H1 (cell line): ENCODE results near the gene KDM8. TPM values are rescaled to one million over a fixed set of nuclear protein-coding genes. Genes with fewer than 3 reads are reported as not detected.

Experiments
- CTCF ChIA-PET: fragments of 300-600 bp; sonication (Branson Sonifier 250); formaldehyde crosslinking; loops from one replicate; lab custom pipeline; 2021; ENCODE audit not compliant: partially characterized antibody; lab: Charles Lee
- POLR2A ChIA-PET: fragments of 300-600 bp; sonication (Branson Sonifier 250); formaldehyde crosslinking; loops from one replicate; lab custom pipeline; 2021; ENCODE audit warnings: inconsistent platforms; ENCODE audit not compliant: partially characterized antibody; lab: Charles Lee
- DNase-seq, 2 experiments: peaks; one replicate each; pipeline versions ENCODE4 v3.0.0 to v3.0.0-alpha.2; 2010 to 2022; ENCODE audit warnings: low spot score in 2 of 2, low read depth in 1 of 2, mixed read lengths in 1 of 2
- FAIRE-seq: peaks from 2 replicates; lab custom pipeline; 2011; peaks lifted over from hg19 to GRCh38; lab: Jason Lieb, UNC
- H2AFZ ChIP-seq: 2 replicates; pipeline ENCODE4 v1.8.1; 2012; ENCODE audit warnings: low read length, inconsistent platforms
- H2AK5ac ChIP-seq: 2 replicates; pipeline ENCODE4 v1.6.1; 2013; ENCODE audit warnings: low read depth, low read length
- H2BK120ac ChIP-seq: replicated peaks from 2 replicates; pipeline ENCODE3; 2013; ENCODE audit warnings: low read depth, low read length, inconsistent platforms
- H2BK12ac ChIP-seq: 2 replicates; pipeline ENCODE4 v1.6.1; 2013; ENCODE audit warnings: low read depth, low read length
- H2BK15ac ChIP-seq: 2 replicates; pipeline ENCODE4 v1.6.1; 2013; ENCODE audit warnings: low read length
- H2BK20ac ChIP-seq: 2 replicates; pipeline ENCODE4 v1.6.1; 2013; ENCODE audit warnings: low read length
- H2BK5ac ChIP-seq: 2 replicates; pipeline ENCODE4 v1.6.1; 2013; ENCODE audit warnings: low read depth, low read length
- H3K14ac ChIP-seq: 2 replicates; pipeline ENCODE4 v1.6.1; 2013; ENCODE audit warnings: inconsistent platforms; ENCODE audit not compliant: insufficient read length
- H3K18ac ChIP-seq: 2 replicates; pipeline ENCODE4 v1.6.1; 2013; ENCODE audit warnings: low read length; ENCODE audit errors: extremely low read depth
- H3K23ac ChIP-seq: 2 replicates; pipeline ENCODE4 v1.6.1; 2013; ENCODE audit warnings: inconsistent platforms; ENCODE audit not compliant: insufficient read length
- H3K23me2 ChIP-seq: 2 replicates; pipeline ENCODE4 v1.6.1; 2013; ENCODE audit warnings: low read depth, low read length
- H3K27ac ChIP-seq: 2 replicates; pipeline ENCODE4 v1.6.1; 2011; ENCODE audit warnings: low read depth, low read length, inconsistent platforms
- H3K27me3 ChIP-seq, 4 experiments: replicated peaks in 1 of 4; 1 replicate in 1 of 4; 2 replicates in 3 of 4; pipeline versions ENCODE4 v1.6.1 to v1.8.1; 2011 to 2013; ENCODE audit warnings: low read length in 3 of 4, mild to moderate bottlenecking in 3 of 4, inconsistent platforms in 2 of 4, mixed read lengths in 2 of 4, moderate library complexity in 1 of 4; ENCODE audit not compliant: control insufficient read depth in 3 of 4, insufficient read depth in 3 of 4; ENCODE audit errors: extremely low read depth in 1 of 4
- H3K36me3 ChIP-seq, 4 experiments: 2 replicates each; pipeline versions ENCODE4 v1.6.1 to v1.8.1; 2011 to 2013; ENCODE audit warnings: mild to moderate bottlenecking in 4 of 4, low read length in 3 of 4, moderate library complexity in 2 of 4, control low read depth in 1 of 4, inconsistent platforms in 1 of 4; ENCODE audit not compliant: insufficient read depth in 4 of 4, control insufficient read depth in 2 of 4
- H3K4ac ChIP-seq: replicated peaks from 2 replicates; pipeline ENCODE3; 2013; ENCODE audit warnings: low read length, low read depth, mixed read lengths, inconsistent platforms; ENCODE audit not compliant: insufficient read length
- H3K4me1 ChIP-seq, 4 experiments: replicated peaks in 1 of 4; 1 replicate in 1 of 4; 2 replicates in 3 of 4; pipeline versions ENCODE4 v1.6.1 to v1.8.1; 2011 to 2013; ENCODE audit warnings: low read length in 3 of 4, inconsistent platforms in 2 of 4, mixed read lengths in 1 of 4; ENCODE audit not compliant: insufficient read depth in 4 of 4, control insufficient read depth in 3 of 4
- H3K4me2 ChIP-seq, 2 experiments: 2 replicates each; pipeline versions ENCODE4 v1.6.1 to v1.8.1; 2011 to 2013; ENCODE audit warnings: low read depth in 2 of 2, low read length in 2 of 2, control low read depth in 1 of 2, inconsistent platforms in 1 of 2, mild to moderate bottlenecking in 1 of 2; ENCODE audit not compliant: insufficient read depth in 1 of 2
- H3K4me3 ChIP-seq, 4 experiments: fragments of 200-600, 300-600 bp in 1 of 4; sonication (generic), shearing (Covaris generic), sonication (Bioruptor Twin) in 1 of 4; 2 replicates each; pipeline versions ENCODE4 v1.5.1 to v1.8.1; 2011 to 2016; ENCODE audit warnings: low read length in 4 of 4, low read depth in 3 of 4, control low read depth in 2 of 4, inconsistent platforms in 2 of 4, mild to moderate bottlenecking in 2 of 4, mixed read lengths in 1 of 4, moderate library complexity in 1 of 4; ENCODE audit not compliant: insufficient read depth in 2 of 4; ENCODE audit errors: extremely low read depth in 1 of 4
- H3K56ac ChIP-seq: replicated peaks from 2 replicates; pipeline ENCODE3; 2013; ENCODE audit warnings: low read depth, mild to moderate bottlenecking, mixed read lengths, low read length, inconsistent platforms; ENCODE audit not compliant: insufficient read length
- H3K79me1 ChIP-seq: 2 replicates; pipeline ENCODE4 v1.6.1; 2013; ENCODE audit warnings: low read depth, low read length, control low read depth
- H3K79me2 ChIP-seq, 2 experiments: 2 replicates each; pipeline versions ENCODE4 v1.6.1 to v1.8.1; 2012 to 2013; ENCODE audit warnings: low read length in 2 of 2, mild to moderate bottlenecking in 2 of 2, inconsistent platforms in 1 of 2; ENCODE audit not compliant: insufficient read depth in 2 of 2, control insufficient read depth in 1 of 2
- H3K9ac ChIP-seq, 4 experiments: replicated peaks in 1 of 4; 1 replicate in 1 of 4; 2 replicates in 3 of 4; pipeline versions ENCODE4 v1.6.1 to v1.8.1; 2011 to 2013; ENCODE audit warnings: low read depth in 3 of 4, low read length in 3 of 4, control low read depth in 2 of 4, mild to moderate bottlenecking in 2 of 4, moderate library complexity in 2 of 4, inconsistent platforms in 1 of 4; ENCODE audit errors: extremely low read depth in 1 of 4
- H3K9me3 ChIP-seq, 2 experiments: 2 replicates each; pipeline versions ENCODE4 v1.6.1 to v1.8.1; 2012 to 2013; ENCODE audit warnings: mild to moderate bottlenecking in 2 of 2, moderate library complexity in 2 of 2, control low read depth in 1 of 2, inconsistent platforms in 1 of 2, low read depth in 1 of 2, low read length in 1 of 2, mixed read lengths in 1 of 2; ENCODE audit not compliant: insufficient read depth in 2 of 2
- H4K20me1 ChIP-seq, 2 experiments: replicated peaks in 1 of 2; 2 replicates each; pipeline versions ENCODE3 to v1.8.1; 2011 to 2013; ENCODE audit warnings: inconsistent platforms in 2 of 2, low read length in 2 of 2, mild to moderate bottlenecking in 1 of 2; ENCODE audit not compliant: insufficient read depth in 2 of 2, control insufficient read depth in 1 of 2
- H4K5ac ChIP-seq: 2 replicates; pipeline ENCODE4 v1.6.1; 2013; ENCODE audit warnings: low read length, low read depth, mixed read lengths, inconsistent platforms; ENCODE audit not compliant: insufficient read length
- H4K8ac ChIP-seq: 2 replicates; pipeline ENCODE4 v1.8.0; 2013; ENCODE audit warnings: mild to moderate bottlenecking, moderate library complexity, low read length, inconsistent platforms; ENCODE audit not compliant: insufficient read depth; ENCODE audit errors: extremely low read depth
- H4K91ac ChIP-seq: replicated peaks from 2 replicates; pipeline ENCODE3; 2013; ENCODE audit warnings: low read length, mixed read lengths, inconsistent platforms; ENCODE audit not compliant: insufficient read length
- BACH1 ChIP-seq: IDR thresholded peaks from 2 replicates; pipeline ENCODE4 v1.6.1; 2012; ENCODE audit warnings: low read length, improper control_type of control experiment
- EP300 ChIP-seq, 2 experiments: IDR thresholded peaks; 1 replicate in 1 of 2; 2 replicates in 1 of 2; pipeline ENCODE4 v1.6.1; 2011 to 2012; ENCODE audit warnings: low read depth in 2 of 2, low read length in 2 of 2, mild to moderate bottlenecking in 2 of 2, borderline replicate concordance in 1 of 2, inconsistent platforms in 1 of 2, moderate library complexity in 1 of 2
- GABPA ChIP-seq: IDR thresholded peaks from 2 replicates; pipeline ENCODE4 v1.6.1; 2011; ENCODE audit warnings: mild to moderate bottlenecking, low read length, moderate library complexity, borderline replicate concordance; ENCODE audit not compliant: insufficient read depth
- SRF ChIP-seq: IDR thresholded peaks from 2 replicates; pipeline ENCODE4 v1.6.1; 2011; ENCODE audit warnings: mild to moderate bottlenecking, low read depth, low read length, moderate library complexity
- TCF12 ChIP-seq: IDR thresholded peaks from 2 replicates; pipeline ENCODE4 v1.6.1; 2011; ENCODE audit warnings: low read depth, mild to moderate bottlenecking, low read length
- WGBS, 2 experiments: shearing (Covaris generic) in 1 of 2; methylation state at CpG; one replicate each; pipeline versions ENCODE4 v1.1.6 to v1.1.7; 2013 to 2015; ENCODE audit warnings: low lambda C conversion rate in 2 of 2, mixed read lengths in 2 of 2, inconsistent platforms in 1 of 2, low coverage in 1 of 2, missing lambda C conversion rate in 1 of 2; ENCODE audit not compliant: insufficient replicate concordance in 2 of 2, insufficient coverage in 1 of 2, insufficient read length in 1 of 2; ENCODE audit errors: extremely low coverage in 1 of 2, missing lambda C conversion rate in 1 of 2; 5-methylcytosine and 5-hydroxymethylcytosine counted together
- polyA plus RNA-seq, 7 experiments: library from polyadenylated mRNA; depleted of rRNA in 3 of 7; stranded (reverse) in 5 of 7; unstranded in 2 of 7; fragments of >200 nt in 5 of 7; fragments of 200-250 nt in 2 of 7; gene quantifications; 1 replicate in 5 of 7; 2 replicates in 1 of 7; 4 replicates in 1 of 7; pipeline versions ENCODE4 v1.2.1 to v1.2.3, GENCODE V29; 2011 to 2013; ENCODE audit warnings: missing spikeins in 2 of 7, mixed read lengths in 2 of 7
- total RNA-seq: library from RNA; stranded (reverse); fragmentation: NEBNext Ultra II Directional; extraction: Animal tissue kit (Norgen Biotek cat#: 25700); gene quantifications from 2 replicates; pipeline ENCODE4 v1.2.1, GENCODE V29; 2021

The KDM8 gene
- total and polyA plus RNA-seq, 2 of the 8 experiments (the other 6 are each of a cell fraction or from before 2014, with no cell fraction given), result 10.3 to 12.8 TPM

DNA sequence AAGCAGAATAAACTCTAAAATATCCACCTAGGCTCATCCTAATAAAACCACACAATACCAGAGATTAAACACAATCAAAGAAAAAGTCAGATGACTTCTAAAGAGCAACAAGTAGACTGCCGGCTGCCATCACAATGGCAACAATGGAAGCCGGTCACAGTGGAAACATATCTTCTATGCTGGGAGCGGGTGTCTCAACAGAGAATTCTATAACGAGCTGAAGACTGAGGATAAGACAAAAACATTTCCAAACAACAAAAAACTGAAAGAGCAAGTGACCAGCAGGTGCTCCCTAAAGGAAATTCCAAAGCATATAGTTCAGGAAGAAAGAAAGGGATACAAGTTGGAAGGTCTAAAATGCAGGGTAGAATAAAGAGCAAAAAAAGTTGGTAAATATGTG lies 56.4 kb downstream of the KDM8 start:
- no peaks in the 10 kb centered on the region for H3K9me3 ChIP-seq
- H3K23ac ChIP-seq, result no peak overlapping the region
- H2AFZ ChIP-seq, result no peak overlapping the region
- no peak overlapping the region for H2BK12ac ChIP-seq
- 81% methylated on average over 4 of the region's 4 CpGs; no CpG with 5 or more reads in 1 of the 2 experiments for WGBS, 2 experiments
- H2AK5ac ChIP-seq, result no peak overlapping the region
- H3K4ac ChIP-seq, result no peak overlapping the region
- POLR2A ChIA-PET, result interaction anchor here (1.1 kb wide), 1 partner anchor 39 kb away, joined by 4 read pairs; no protein-coding TSS in a partner anchor
- peaks cover 3% of the 10 kb centered on the region; the same call in 1 of the 2 replicates for H3K79me1 ChIP-seq
- H3K27me3 ChIP-seq, result no peaks in the 10 kb centered on the region
- H3K23me2 ChIP-seq, result no peaks in the 10 kb centered on the region
- H2BK15ac ChIP-seq, result no peak overlapping the region
- H3K14ac ChIP-seq, result no peak overlapping the region
- no peak overlapping the region for H2BK5ac ChIP-seq
- no peak overlapping the region for H3K9ac ChIP-seq
- no peak overlapping the region for H3K4me3 ChIP-seq
- H3K4me2 ChIP-seq, result no peak overlapping the region
- H3K79me2 ChIP-seq, result no peaks in the 10 kb centered on the region
- no peak overlapping the region for H4K5ac ChIP-seq
- no peak for FAIRE-seq
- H3K56ac ChIP-seq, result no peak overlapping the region
- CTCF ChIA-PET, result interaction anchor here (1.6 kb wide), 1 partner anchor 24 kb away, joined by 6 read pairs; no protein-coding TSS in a partner anchor
- H3K36me3 ChIP-seq, result no peaks in the 10 kb centered on the region; a peak in 1 of 8 replicates
- H2BK20ac ChIP-seq, result no peak overlapping the region
- H4K20me1 ChIP-seq, result no peaks in the 10 kb centered on the region
- H4K91ac ChIP-seq, result no peak overlapping the region
- peaks cover 0 to 6% (median 3%) of the 10 kb centered on the region in 4 experiments; a peak in 3 of 7 replicates for H3K4me1 ChIP-seq
- H3K18ac ChIP-seq, result no peak overlapping the region
- H3K27ac ChIP-seq, result no peak overlapping the region
- peak in 1 of 2 experiments; percentile 14 for DNase-seq
- no peak overlapping the region for H4K8ac ChIP-seq
- no peak overlapping the region for H2BK120ac ChIP-seq
- no peak for TF ChIP-seq EP300 (IDR thresholded peaks at IDR 0.05; ENCODE audit: borderline replicate concordance in 1 of 2, low read depth in 2 of 2, low read length in 2 of 2)
- TF ChIP-seq GABPA, result no peak
- TF ChIP-seq BACH1, result no peak
- no peak for TF ChIP-seq SRF
- no peak for TF ChIP-seq TCF12
